C4-2B (cell line): ENCODE data around the gene DDTL.
"Not testable (repeated sequence)": the region's sequence is repeated elsewhere in the genome, so short reads cannot be mapped to it uniquely, and the experiment has no call there.

Experiments
- ZFX ChIP-seq: fragments of 450-650 bp; IDR thresholded peaks from 2 replicates; pipeline ENCODE4 v1.6.1; 2017
- TF ChIP-seq, protein P1 (sequence below): fragments of 450-650 bp; conservative IDR thresholded peaks from 2 replicates; pipeline ENCODE4 v1.5.1; 2017; ENCODE audit warnings: mild to moderate bottlenecking

GRCh38 chr22:23951383-23951782 lies 15.3 kb upstream of the DDTL start:
- TF ChIP-seq, protein P1, sequence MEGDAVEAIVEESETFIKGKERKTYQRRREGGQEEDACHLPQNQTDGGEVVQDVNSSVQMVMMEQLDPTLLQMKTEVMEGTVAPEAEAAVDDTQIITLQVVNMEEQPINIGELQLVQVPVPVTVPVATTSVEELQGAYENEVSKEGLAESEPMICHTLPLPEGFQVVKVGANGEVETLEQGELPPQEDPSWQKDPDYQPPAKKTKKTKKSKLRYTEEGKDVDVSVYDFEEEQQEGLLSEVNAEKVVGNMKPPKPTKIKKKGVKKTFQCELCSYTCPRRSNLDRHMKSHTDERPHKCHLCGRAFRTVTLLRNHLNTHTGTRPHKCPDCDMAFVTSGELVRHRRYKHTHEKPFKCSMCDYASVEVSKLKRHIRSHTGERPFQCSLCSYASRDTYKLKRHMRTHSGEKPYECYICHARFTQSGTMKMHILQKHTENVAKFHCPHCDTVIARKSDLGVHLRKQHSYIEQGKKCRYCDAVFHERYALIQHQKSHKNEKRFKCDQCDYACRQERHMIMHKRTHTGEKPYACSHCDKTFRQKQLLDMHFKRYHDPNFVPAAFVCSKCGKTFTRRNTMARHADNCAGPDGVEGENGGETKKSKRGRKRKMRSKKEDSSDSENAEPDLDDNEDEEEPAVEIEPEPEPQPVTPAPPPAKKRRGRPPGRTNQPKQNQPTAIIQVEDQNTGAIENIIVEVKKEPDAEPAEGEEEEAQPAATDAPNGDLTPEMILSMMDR, result not testable (repeated sequence)
- TF ChIP-seq ZFX, result not testable (repeated sequence)
